GM20431 (cell line): ENCODE measurements around the gene SVOPL.

ENCODE experiments used
- in situ Hi-C: fragments of 300-500 bp; cut with MseI, MboI; formaldehyde crosslinking; loops from one replicate; pipeline ENCODE4 v1.15.0; 2020; ENCODE audit warnings: low sequenced_read_pairs; ENCODE audit not compliant: unreplicated experiment

Gene SVOPL

GRCh38 chr7:138573741-138574140 lies 127.4 kb downstream of the SVOPL start:
- in situ Hi-C loops, result no loop called here

GRCh38 chr7:138570715-138571114 lies 130.4 kb downstream of the SVOPL start:
- in situ Hi-C loops, result no loop called here

- in situ Hi-C loops, result no loop called here
These were observed 131.7 kb downstream of the SVOPL start for GRCh38 chr7:138569418-138569817.

GRCh38 chr7:138568655-138569054 lies 132.5 kb downstream of the SVOPL start:
- in situ Hi-C loops, result no loop called here

GRCh38 chr7:138565451-138566114 lies 135.6 kb downstream of the SVOPL start:
- in situ Hi-C loops, result no loop called here

GRCh38 chr7:138565071-138565450 lies 136.1 kb downstream of the SVOPL start:
- in situ Hi-C loops, result no loop called here

GRCh38 chr7:138564365-138564764 lies 136.8 kb downstream of the SVOPL start:
- in situ Hi-C loops, result no loop called here

GRCh38 chr7:138563808-138564207 lies 137.4 kb downstream of the SVOPL start:
- in situ Hi-C loops, result no loop called here

GRCh38 chr7:138559448-138559847 lies 141.7 kb downstream of the SVOPL start:
- in situ Hi-C loops, result no loop called here

- in situ Hi-C loops, result no loop called here
These were observed 144.2 kb downstream of the SVOPL start for GRCh38 chr7:138556771-138557484.

- in situ Hi-C loops, result no loop called here
These were observed 145.5 kb downstream of the SVOPL start for GRCh38 chr7:138555684-138556083.

GRCh38 chr7:138554674-138555073 lies 146.5 kb downstream of the SVOPL start:
- in situ Hi-C loops, result no loop called here

- in situ Hi-C loops, result no loop called here
These were observed 147.4 kb downstream of the SVOPL start for GRCh38 chr7:138553805-138554204.

GRCh38 chr7:138551102-138551501 lies 150.1 kb downstream of the SVOPL start:
- in situ Hi-C loops, result no loop called here

- in situ Hi-C loops, result no loop called here
These were observed 150.8 kb downstream of the SVOPL start for GRCh38 chr7:138550337-138550736.

GRCh38 chr7:138549082-138549481 lies 152.1 kb downstream of the SVOPL start:
- in situ Hi-C loops, result no loop called here

GRCh38 chr7:138546829-138547228 lies 154.3 kb downstream of the SVOPL start:
- in situ Hi-C loops, result no loop called here

GRCh38 chr7:138546064-138546619 lies 155.0 kb downstream of the SVOPL start:
- in situ Hi-C loops, result no loop called here

GRCh38 chr7:138545123-138545522 lies 156.0 kb downstream of the SVOPL start:
- in situ Hi-C loops, result no loop called here
